HepG2 (cell line): ENCODE data around the gene RREB1. TPM values are rescaled to one million over a fixed set of nuclear protein-coding genes. Genes with fewer than 3 reads are reported as not detected.

Experiments used
- BRD4 ChIP-seq: sonication (generic); formaldehyde crosslinking; IDR thresholded peaks from 2 replicates; pipeline ENCODE4 v1.4.0; 2020; ENCODE audit warnings: missing genetic modification reagents
- KLF11 ChIP-seq: IDR thresholded peaks from 2 replicates; pipeline ENCODE4 v1.6.1; 2016; ENCODE audit warnings: missing compliant biosample characterization
- MAFF ChIP-seq: IDR thresholded peaks from 2 replicates; pipeline ENCODE4 v1.6.1; 2011; ENCODE audit warnings: low read depth, low read length, improper control_type of control experiment
- NAIF1 ChIP-seq: sonication (generic); formaldehyde crosslinking; IDR thresholded peaks from 2 replicates; pipeline ENCODE4 v1.5.0; 2020; ENCODE audit warnings: mild to moderate bottlenecking, missing genetic modification reagents, borderline replicate concordance
- PAF1 ChIP-seq: IDR thresholded peaks from 2 replicates; pipeline ENCODE4 v1.6.1; 2016; ENCODE audit warnings: missing genetic modification reagents, missing compliant biosample characterization
- RARA ChIP-seq: IDR thresholded peaks from 2 replicates; pipeline ENCODE4 v1.6.1; 2016; ENCODE audit warnings: missing genetic modification reagents, missing compliant biosample characterization
- SMAD1 ChIP-seq: sonication (generic); formaldehyde crosslinking; IDR thresholded peaks from 2 replicates; pipeline ENCODE4 v1.4.0; 2020; ENCODE audit warnings: missing genetic modification reagents, low read depth, mild to moderate bottlenecking, borderline replicate concordance
- SOX6 ChIP-seq, 2 experiments: fragments of 450-650 bp in 1 of 2; sonication (generic) in 1 of 2; formaldehyde crosslinking in 1 of 2; IDR thresholded peaks; 2 replicates each; pipeline versions ENCODE4 v1.4.0 to v1.6.1; 2017 to 2020; ENCODE audit warnings: antibody characterized with exemption in 1 of 2, mild to moderate bottlenecking in 1 of 2, missing genetic modification reagents in 1 of 2
- ZBTB25 ChIP-seq: IDR thresholded peaks from 2 replicates; pipeline ENCODE4 v1.6.1; 2018; ENCODE audit warnings: missing genetic modification reagents
- ZBTB37 ChIP-seq: sonication (generic); formaldehyde crosslinking; IDR thresholded peaks from 2 replicates; pipeline ENCODE4 v1.4.0; 2020; ENCODE audit warnings: mild to moderate bottlenecking, missing genetic modification reagents
- ZBTB44 ChIP-seq: sonication (generic); formaldehyde crosslinking; IDR thresholded peaks from 2 replicates; pipeline ENCODE4 v1.4.0; 2020; ENCODE audit warnings: missing genetic modification reagents
- ZNF282 ChIP-seq: fragments of 450-650 bp; IDR thresholded peaks from 2 replicates; pipeline ENCODE4 v1.6.1; 2018; ENCODE audit not compliant: partially characterized antibody
- ZNF407 ChIP-seq: sonication (generic); formaldehyde crosslinking; IDR thresholded peaks from one replicate; pipeline ENCODE4 v1.5.1; 2020; ENCODE audit warnings: mild to moderate bottlenecking, missing genetic modification reagents; ENCODE audit errors: not compliant biosample characterization
- ZNF788 ChIP-seq: sonication (generic); formaldehyde crosslinking; IDR thresholded peaks from 2 replicates; pipeline ENCODE4 v1.5.0; 2020; ENCODE audit warnings: mild to moderate bottlenecking, missing genetic modification reagents, borderline replicate concordance
- polyA plus RNA-seq, 8 experiments: library from polyadenylated mRNA; depleted of rRNA in 3 of 8; stranded (reverse) in 7 of 8; unstranded in 1 of 8; fragments of >200 nt; fragmentation: Illumina TruSeq in 4 of 8; extraction: Trizol in 4 of 8; gene quantifications; 2 replicates each; pipeline versions ENCODE4 v1.2.1 to v1.2.3, GENCODE V29; 2011 to 2016; ENCODE audit warnings: low read depth in 4 of 8, missing spikeins in 1 of 8, mixed read lengths in 1 of 8; ENCODE audit not compliant: insufficient read depth in 1 of 8
- total RNA-seq, 5 experiments: library from RNA; depleted of rRNA; stranded (reverse); fragments of >200 nt; fragmentation: Illumina TruSeq; extraction: Trizol; gene quantifications; 2 replicates each; pipeline ENCODE4 v1.2.3, GENCODE V29; 2016; ENCODE audit warnings: low read depth in 1 of 5

RREB1 gene
- total and polyA plus RNA-seq, 2 of the 13 experiments (the other 11 are each of a cell fraction or from before 2014, with no cell fraction given): 6.1 to 23.2 TPM

- peak; percentile 72 for TF ChIP-seq ZNF407 (CRISPR knock-in tag)
- peak; percentile 70; the same call in 1 of the 2 replicates for TF ChIP-seq ZBTB44
- TF ChIP-seq BRD4 (CRISPR knock-in tag): peak; percentile 67
- TF ChIP-seq SOX6 (IDR thresholded peaks at IDR 0.05): no peak
- peak; percentile 83 for TF ChIP-seq SOX6 (CRISPR knock-in tag; IDR thresholded peaks at IDR 0.05)
- peak; percentile 80; the same call in 1 of the 2 replicates for TF ChIP-seq ZNF788
- TF ChIP-seq KLF11 (CRISPR knock-in tag): no peak
- TF ChIP-seq ZBTB37 (CRISPR knock-in tag): no peak
- TF ChIP-seq RARA (CRISPR knock-in tag): peak; percentile 61
- no peak for TF ChIP-seq NAIF1 (CRISPR knock-in tag)
- peak; percentile 43; the same call in 1 of the 2 replicates for TF ChIP-seq SMAD1 (CRISPR knock-in tag)
- no peak for TF ChIP-seq PAF1
- 0 out of 2 replicates have a peak, but pooled peaks have one; percentile 1 for TF ChIP-seq MAFF
- no peak for TF ChIP-seq ZNF282
- TF ChIP-seq ZBTB25 (CRISPR knock-in tag): peak; percentile 75
Measured at GRCh38 chr6:7261032-7261841, 153.5 kb downstream of the RREB1 start (continued).
